ENCODE measurements around the gene UBAP1. TPM values are rescaled to one million over a fixed set of nuclear protein-coding genes. Genes with fewer than 3 reads are reported as not detected.

The UBAP1 gene
- total RNA-seq, 1 experiment from 2014 or later = 35.9 TPM

GRCh38 chr9:34254966-34255825, 76.4 kb downstream of the UBAP1 start:
- H3K4me1 ChIP-seq (ENCODE audit: insufficient read depth, low read length, poor library complexity, severe bottlenecking) = no peaks in the 10 kb centered on the region
- TF ChIP-seq CTCF (conservative IDR thresholded peaks at IDR 0.05; ENCODE audit: low read depth, low read length) = no peak
- TF ChIP-seq EZH2 (IDR thresholded peaks at IDR 0.05; ENCODE audit: borderline replicate concordance, low read depth, low read length, poor library complexity, severe bottlenecking) = no peak
- no peaks in the 10 kb centered on the region for H3K27me3 ChIP-seq (replicated peaks; ENCODE audit: insufficient read depth, low read depth, low read length, poor library complexity)
- peaks cover 76% of the 10 kb centered on the region for H3K36me3 ChIP-seq (ENCODE audit: insufficient read depth, low read length, poor library complexity, severe bottlenecking)
- ChIA-PET CTCF (no interaction called here), POLR2A (ENCODE audit: low non-redundant PET) (no interaction called here)
- BruUV-seq (replicated peaks) = no TSS peak
- no peak overlapping the region for H3K4me3 ChIP-seq (ENCODE audit: low read depth, low read length, poor library complexity, severe bottlenecking)
- H3K9me3 ChIP-seq (ENCODE audit: low read depth, low read length, poor library complexity, severe bottlenecking) = no peaks in the 10 kb centered on the region
- intact Hi-C loops (cut with micrococcal nuclease; ENCODE audit: unreplicated experiment) = loop anchor here (5.0 to 10.0 kb wide), 4 partner anchors 122 to 633 kb away; partner anchors contain the start of genes DCAF12 and MYORG
- no peak for DNase-seq (ENCODE audit: low spot score)
- H3K27ac ChIP-seq (ENCODE audit: low read depth, low read length, poor library complexity, severe bottlenecking) = no peak overlapping the region

- Histone ChIP-seq H3K9me3 (ENCODE audit: low read depth, low read length, poor library complexity, severe bottlenecking) (no peaks in the 10 kb centered on the region), H3K4me3 (ENCODE audit: low read depth, low read length, poor library complexity, severe bottlenecking) (no peak overlapping the region), H3K4me1 (ENCODE audit: insufficient read depth, low read length, poor library complexity, severe bottlenecking) (no peaks in the 10 kb centered on the region), H3K36me3 (ENCODE audit: insufficient read depth, low read length, poor library complexity, severe bottlenecking) (peaks cover 67% of the 10 kb centered on the region), H3K27ac (ENCODE audit: low read depth, low read length, poor library complexity, severe bottlenecking) (no peak overlapping the region), H3K27me3 (replicated peaks; ENCODE audit: insufficient read depth, low read depth, low read length, poor library complexity) (no peaks in the 10 kb centered on the region)
- intact Hi-C loops (cut with micrococcal nuclease; ENCODE audit: unreplicated experiment) = loop anchor here (10.0 kb wide), 1 partner anchor 181 kb away; no protein-coding TSS in a partner anchor
- no peak for DNase-seq (ENCODE audit: low spot score)
- ChIA-PET CTCF (no interaction called here), POLR2A (ENCODE audit: low non-redundant PET) (no interaction called here)
- peak; percentile 46 for TF ChIP-seq CTCF (conservative IDR thresholded peaks at IDR 0.05; ENCODE audit: low read depth, low read length)
- no peak for TF ChIP-seq EZH2 (IDR thresholded peaks at IDR 0.05; ENCODE audit: borderline replicate concordance, low read depth, low read length, poor library complexity, severe bottlenecking)
- no TSS peak for BruUV-seq (replicated peaks)
Measured at GRCh38 chr9:34256104-34256503, 77.3 kb downstream of the UBAP1 start.

DNA sequence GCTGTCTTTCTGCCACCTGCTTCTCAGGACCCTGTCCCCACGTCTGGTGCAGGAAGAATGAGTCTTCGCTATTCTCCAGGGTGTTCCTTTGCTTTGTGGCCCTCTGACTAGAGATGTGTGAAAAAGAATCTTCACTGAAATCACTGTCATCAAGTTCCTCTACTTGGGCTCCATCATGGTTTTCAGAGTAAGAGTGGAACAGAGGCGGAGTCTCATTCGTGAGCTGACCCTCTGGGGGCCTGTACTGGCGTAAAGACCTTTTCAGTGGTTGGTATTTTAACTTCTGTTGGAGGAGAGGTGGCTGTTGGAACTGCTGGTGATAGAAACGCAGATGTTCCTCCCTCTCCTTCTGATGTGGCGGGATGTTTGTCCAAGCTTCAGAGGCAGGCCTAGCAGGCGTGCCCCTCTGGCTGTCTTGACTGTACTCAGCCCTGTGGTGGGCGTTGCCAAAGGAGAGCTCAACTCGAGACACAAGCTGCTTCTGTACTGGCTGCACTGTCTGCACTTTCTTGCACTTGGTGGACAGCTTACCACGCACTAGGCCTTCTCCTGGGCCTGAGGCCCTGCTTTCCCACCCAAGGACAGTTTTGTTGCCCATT, 78.2 kb downstream of the UBAP1 start:
- no peak for TF ChIP-seq EZH2 (IDR thresholded peaks at IDR 0.05; ENCODE audit: borderline replicate concordance, low read depth, low read length, poor library complexity, severe bottlenecking)
- TF ChIP-seq CTCF (conservative IDR thresholded peaks at IDR 0.05; ENCODE audit: low read depth, low read length) = no peak
- DNase-seq (ENCODE audit: low spot score) = no peak
- CTCF ChIA-PET = interaction anchor here (0.6 kb wide), 1 partner anchor 45 kb away, joined by 4 read pairs; no protein-coding TSS in a partner anchor
- no peaks in the 10 kb centered on the region for H3K27me3 ChIP-seq (replicated peaks; ENCODE audit: insufficient read depth, low read depth, low read length, poor library complexity)
- H3K4me1 ChIP-seq (ENCODE audit: insufficient read depth, low read length, poor library complexity, severe bottlenecking) = no peaks in the 10 kb centered on the region
- intact Hi-C loops (cut with micrococcal nuclease; ENCODE audit: unreplicated experiment) = loop anchor here (10.0 kb wide), 1 partner anchor 182 kb away; no protein-coding TSS in a partner anchor
- BruUV-seq (replicated peaks) = no TSS peak
- POLR2A ChIA-PET (ENCODE audit: low non-redundant PET) = no interaction called here
- H3K9me3 ChIP-seq (ENCODE audit: low read depth, low read length, poor library complexity, severe bottlenecking) = no peaks in the 10 kb centered on the region
- no peak overlapping the region for H3K27ac ChIP-seq (ENCODE audit: low read depth, low read length, poor library complexity, severe bottlenecking)
- peaks cover 58% of the 10 kb centered on the region for H3K36me3 ChIP-seq (ENCODE audit: insufficient read depth, low read length, poor library complexity, severe bottlenecking)
- no peak overlapping the region for H3K4me3 ChIP-seq (ENCODE audit: low read depth, low read length, poor library complexity, severe bottlenecking)

Measured in A673 (cell line).